Measurements from ENCODE around the gene ZNF543.

Gene ZNF543

DNA sequence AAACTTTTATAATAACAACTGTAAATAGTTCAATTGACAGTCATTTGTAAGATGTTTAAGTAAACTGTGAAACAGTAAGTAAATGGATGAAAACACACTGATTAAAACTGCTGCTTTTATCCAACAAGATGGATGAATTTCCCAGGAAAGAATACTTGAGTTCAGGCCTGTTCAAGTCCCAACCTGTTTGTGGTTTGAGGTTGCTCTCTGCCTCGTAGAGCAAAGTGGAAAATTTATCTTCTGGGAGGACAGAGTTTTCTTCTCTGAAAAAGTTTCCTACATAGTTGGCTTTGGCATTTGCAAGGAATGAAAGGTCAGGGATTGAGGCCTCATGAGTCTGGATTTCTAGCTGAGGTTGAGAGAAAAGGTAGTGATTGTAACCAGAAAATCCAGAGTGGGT lies 15.2 kb upstream of the ZNF543 start:
- Histone ChIP-seq H3K4me1 (ENCODE audit: control insufficient read depth, low read length) (no peaks in the 10 kb centered on the region), H3K9me3 (ENCODE audit: control insufficient read depth, insufficient read depth, low read length) (peaks cover 14% of the 10 kb centered on the region; the same call in 1 of the 2 replicates), H3K79me2 (ENCODE audit: control insufficient read depth, low read length) (peaks cover 12% of the 10 kb centered on the region), H3K36me3 (ENCODE audit: control insufficient read depth, low read length) (peaks cover 31% of the 10 kb centered on the region), H3K27me3 (ENCODE audit: control insufficient read depth, low read length) (no peaks in the 10 kb centered on the region), H4K20me1 (ENCODE audit: control insufficient read depth, insufficient read depth, low read depth, low read length) (no peaks in the 10 kb centered on the region), H3K9me2 (replicated peaks; ENCODE audit: control insufficient read depth, low read length) (no peaks in the 10 kb centered on the region), H3F3A (ENCODE audit: control insufficient read depth, insufficient read depth) (no peaks in the 10 kb centered on the region), H3K27ac (ENCODE audit: low read depth, low read length) (no peak overlapping the region), H3K4me3 (ENCODE audit: low read length) (no peak overlapping the region), H3K4me2 (ENCODE audit: low read length) (no peak overlapping the region)
- TF ChIP-seq EZH2phosphoT487 (IDR thresholded peaks at IDR 0.05; ENCODE audit: borderline replicate concordance, low read length) = no peak
- TF ChIP-seq, protein P1, sequence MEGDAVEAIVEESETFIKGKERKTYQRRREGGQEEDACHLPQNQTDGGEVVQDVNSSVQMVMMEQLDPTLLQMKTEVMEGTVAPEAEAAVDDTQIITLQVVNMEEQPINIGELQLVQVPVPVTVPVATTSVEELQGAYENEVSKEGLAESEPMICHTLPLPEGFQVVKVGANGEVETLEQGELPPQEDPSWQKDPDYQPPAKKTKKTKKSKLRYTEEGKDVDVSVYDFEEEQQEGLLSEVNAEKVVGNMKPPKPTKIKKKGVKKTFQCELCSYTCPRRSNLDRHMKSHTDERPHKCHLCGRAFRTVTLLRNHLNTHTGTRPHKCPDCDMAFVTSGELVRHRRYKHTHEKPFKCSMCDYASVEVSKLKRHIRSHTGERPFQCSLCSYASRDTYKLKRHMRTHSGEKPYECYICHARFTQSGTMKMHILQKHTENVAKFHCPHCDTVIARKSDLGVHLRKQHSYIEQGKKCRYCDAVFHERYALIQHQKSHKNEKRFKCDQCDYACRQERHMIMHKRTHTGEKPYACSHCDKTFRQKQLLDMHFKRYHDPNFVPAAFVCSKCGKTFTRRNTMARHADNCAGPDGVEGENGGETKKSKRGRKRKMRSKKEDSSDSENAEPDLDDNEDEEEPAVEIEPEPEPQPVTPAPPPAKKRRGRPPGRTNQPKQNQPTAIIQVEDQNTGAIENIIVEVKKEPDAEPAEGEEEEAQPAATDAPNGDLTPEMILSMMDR (IDR thresholded peaks at IDR 0.05; ENCODE audit: low read depth, low read length, poor library complexity, severe bottlenecking) = no peak

DNA sequence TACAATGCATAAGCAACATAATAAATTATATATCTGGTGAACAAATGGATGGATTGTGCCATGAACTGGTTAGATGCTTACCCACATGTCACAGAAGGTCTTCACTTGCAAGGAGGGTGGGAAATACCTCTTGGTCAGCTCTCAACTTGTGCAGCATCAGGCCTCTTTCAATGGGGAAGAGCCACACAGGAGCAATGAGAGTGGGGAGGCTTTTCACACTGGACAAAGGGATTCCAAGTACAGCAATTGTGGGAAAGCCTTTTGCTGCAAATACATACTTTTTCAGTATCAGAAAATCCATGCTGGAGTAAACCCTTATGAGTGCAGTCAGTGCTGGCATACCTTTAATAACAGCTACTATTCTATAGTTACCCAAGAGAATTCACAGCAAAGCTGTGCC lies 11.8 kb upstream of the ZNF543 start:
- H3K36me3 ChIP-seq (ENCODE audit: control insufficient read depth, low read length) = peaks cover 2% of the 10 kb centered on the region
- no peak overlapping the region for H3K4me2 ChIP-seq (ENCODE audit: low read length)
- H3K27me3 ChIP-seq (ENCODE audit: control insufficient read depth, low read length) = no peaks in the 10 kb centered on the region
- H3K4me1 ChIP-seq (ENCODE audit: control insufficient read depth, low read length) = no peaks in the 10 kb centered on the region
- H3K9me2 ChIP-seq (replicated peaks; ENCODE audit: control insufficient read depth, low read length) = no peaks in the 10 kb centered on the region
- H3F3A ChIP-seq (ENCODE audit: control insufficient read depth, insufficient read depth) = no peaks in the 10 kb centered on the region
- TF ChIP-seq, protein P1 (IDR thresholded peaks at IDR 0.05; ENCODE audit: low read depth, low read length, poor library complexity, severe bottlenecking) = no peak
- TF ChIP-seq EZH2phosphoT487 (IDR thresholded peaks at IDR 0.05; ENCODE audit: borderline replicate concordance, low read length) = no peak
- no peaks in the 10 kb centered on the region for H4K20me1 ChIP-seq (ENCODE audit: control insufficient read depth, insufficient read depth, low read depth, low read length)
- H3K4me3 ChIP-seq (ENCODE audit: low read length) = no peak overlapping the region
- H3K79me2 ChIP-seq (ENCODE audit: control insufficient read depth, low read length) = no peaks in the 10 kb centered on the region
- no peaks in the 10 kb centered on the region for H3K9me3 ChIP-seq (ENCODE audit: control insufficient read depth, insufficient read depth, low read length)
- no peak overlapping the region for H3K27ac ChIP-seq (ENCODE audit: low read depth, low read length)

DNA sequence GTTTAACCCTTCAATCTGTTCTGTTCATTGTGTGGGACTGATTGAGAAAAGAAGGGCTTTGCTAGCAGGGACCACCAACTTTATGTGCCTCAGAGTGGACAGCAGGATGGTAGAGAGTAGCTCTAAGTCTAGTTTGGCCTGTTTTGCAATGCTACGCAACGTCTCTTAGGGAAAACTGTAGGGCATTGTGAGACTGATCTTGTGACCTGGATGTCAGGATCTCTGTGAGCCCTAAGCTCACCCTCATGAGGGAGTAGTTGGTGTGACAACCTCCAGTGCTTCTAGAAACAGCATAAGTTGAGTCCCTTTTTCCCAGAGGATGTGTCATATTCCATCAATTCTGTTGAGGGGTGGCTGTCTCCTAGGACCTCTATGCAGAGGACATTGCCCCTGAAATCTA lies 9.5 kb upstream of the ZNF543 start:
- Histone ChIP-seq H4K20me1 (ENCODE audit: control insufficient read depth, insufficient read depth, low read depth, low read length) (no peaks in the 10 kb centered on the region), H3K36me3 (ENCODE audit: control insufficient read depth, low read length) (no peaks in the 10 kb centered on the region)
- no peak for TF ChIP-seq EZH2phosphoT487 (IDR thresholded peaks at IDR 0.05; ENCODE audit: borderline replicate concordance, low read length)
- TF ChIP-seq, protein P1 (IDR thresholded peaks at IDR 0.05; ENCODE audit: low read depth, low read length, poor library complexity, severe bottlenecking) = no peak

More for the DNA sequence above, 9.5 kb upstream of the ZNF543 start:
- Histone ChIP-seq H3K9me3 (ENCODE audit: control insufficient read depth, insufficient read depth, low read length) (peaks cover 4% of the 10 kb centered on the region; the same call in 1 of the 2 replicates), H3K79me2 (ENCODE audit: control insufficient read depth, low read length) (no peaks in the 10 kb centered on the region), H3K27ac (ENCODE audit: low read depth, low read length) (no peak overlapping the region), H3K4me2 (ENCODE audit: low read length) (no peak overlapping the region), H3K27me3 (ENCODE audit: control insufficient read depth, low read length) (no peaks in the 10 kb centered on the region), H3F3A (ENCODE audit: control insufficient read depth, insufficient read depth) (no peaks in the 10 kb centered on the region), H3K9me2 (replicated peaks; ENCODE audit: control insufficient read depth, low read length) (no peaks in the 10 kb centered on the region), H3K4me3 (ENCODE audit: low read length) (no peak overlapping the region), H3K4me1 (ENCODE audit: control insufficient read depth, low read length) (no peaks in the 10 kb centered on the region)

All from DOHH2 (cell line).